ENCODE results near the gene SYNRG.

Gene SYNRG

GRCh38 chr17:37567137-37567536 lies 42.1 kb downstream of the SYNRG start:
- TF ChIP-seq CTCF (IDR thresholded peaks at IDR 0.05; ENCODE audit: borderline replicate concordance, control extremely low read depth, extremely low read depth, insufficient read depth, missing control alignments): no peak
- no peak for DNase-seq (ENCODE audit: low spot score)
- in situ Hi-C loops (cut with MboI; ENCODE audit: low sequenced_read_pairs, unreplicated experiment): no loop called here

- DNase-seq (ENCODE audit: low spot score): no peak
- no peak for TF ChIP-seq CTCF (IDR thresholded peaks at IDR 0.05; ENCODE audit: borderline replicate concordance, control extremely low read depth, extremely low read depth, insufficient read depth, missing control alignments)
- in situ Hi-C loops (cut with MboI; ENCODE audit: low sequenced_read_pairs, unreplicated experiment): no loop called here
Measured at GRCh38 chr17:37564252-37564651, 45.0 kb downstream of the SYNRG start.

GRCh38 chr17:37562016-37562745 lies 47.0 kb downstream of the SYNRG start:
- no peak for TF ChIP-seq CTCF (IDR thresholded peaks at IDR 0.05; ENCODE audit: borderline replicate concordance, control extremely low read depth, extremely low read depth, insufficient read depth, missing control alignments)
- in situ Hi-C loops (cut with MboI; ENCODE audit: low sequenced_read_pairs, unreplicated experiment): no loop called here
- no peak for DNase-seq (ENCODE audit: low spot score)

- in situ Hi-C loops (cut with MboI; ENCODE audit: low sequenced_read_pairs, unreplicated experiment): no loop called here
- no peak for TF ChIP-seq CTCF (IDR thresholded peaks at IDR 0.05; ENCODE audit: borderline replicate concordance, control extremely low read depth, extremely low read depth, insufficient read depth, missing control alignments)
- no peak for DNase-seq (ENCODE audit: low spot score)
Measured at GRCh38 chr17:37558299-37558698, 50.9 kb downstream of the SYNRG start.

- in situ Hi-C loops (cut with MboI; ENCODE audit: low sequenced_read_pairs, unreplicated experiment): no loop called here
- DNase-seq (ENCODE audit: low spot score): no peak
- TF ChIP-seq CTCF (IDR thresholded peaks at IDR 0.05; ENCODE audit: borderline replicate concordance, control extremely low read depth, extremely low read depth, insufficient read depth, missing control alignments): no peak
Measured at GRCh38 chr17:37557482-37557881, 51.7 kb downstream of the SYNRG start.

GRCh38 chr17:37555386-37555785 lies 53.8 kb downstream of the SYNRG start:
- DNase-seq (ENCODE audit: low spot score): no peak
- no peak for TF ChIP-seq CTCF (IDR thresholded peaks at IDR 0.05; ENCODE audit: borderline replicate concordance, control extremely low read depth, extremely low read depth, insufficient read depth, missing control alignments)
- in situ Hi-C loops (cut with MboI; ENCODE audit: low sequenced_read_pairs, unreplicated experiment): no loop called here

All from GM13976 (cell line).